SH-SY5Y (cell line): Measurements from ENCODE around the gene WNT7A.

Experiments
- GATA2 ChIP-seq: IDR thresholded peaks from 2 replicates; pipeline ENCODE4 v1.6.1; 2011; ENCODE audit warnings: mild to moderate bottlenecking, low read depth, low read length
- GATA3 ChIP-seq: IDR thresholded peaks from 2 replicates; pipeline ENCODE4 v1.6.1; 2011; ENCODE audit warnings: low read depth, mild to moderate bottlenecking, low read length, moderate library complexity

DNA sequence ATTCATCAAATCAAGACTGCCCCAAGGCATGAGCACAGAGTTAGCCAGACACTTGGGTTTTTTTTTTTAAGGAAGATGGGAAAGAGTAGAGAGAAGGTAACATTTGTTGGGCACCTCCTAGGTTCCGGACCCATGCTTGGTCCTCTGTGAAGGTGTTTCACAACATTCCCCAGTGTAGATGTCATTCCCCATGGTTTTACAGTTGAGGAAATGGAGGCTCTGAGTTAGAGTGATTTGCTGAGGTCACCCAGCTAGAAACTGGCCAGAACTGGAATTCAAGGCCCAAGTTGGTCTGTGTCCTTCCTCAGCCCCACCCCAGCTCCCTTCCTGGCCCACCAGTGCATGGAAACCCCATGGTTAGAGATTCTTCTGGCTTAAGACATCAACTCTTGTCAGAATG lies 19.9 kb downstream of the WNT7A start:
- TF ChIP-seq GATA3 (no peak), GATA2 (no peak)
